Islet of Langerhans (tissue), 1 donor: ENCODE measurements around the gene RELN.

ENCODE experiments used
- FAIRE-seq: peaks from one replicate; lab custom pipeline; 2011; peaks lifted over from hg19 to GRCh38; lab: Jason Lieb, UNC

Gene RELN

DNA sequence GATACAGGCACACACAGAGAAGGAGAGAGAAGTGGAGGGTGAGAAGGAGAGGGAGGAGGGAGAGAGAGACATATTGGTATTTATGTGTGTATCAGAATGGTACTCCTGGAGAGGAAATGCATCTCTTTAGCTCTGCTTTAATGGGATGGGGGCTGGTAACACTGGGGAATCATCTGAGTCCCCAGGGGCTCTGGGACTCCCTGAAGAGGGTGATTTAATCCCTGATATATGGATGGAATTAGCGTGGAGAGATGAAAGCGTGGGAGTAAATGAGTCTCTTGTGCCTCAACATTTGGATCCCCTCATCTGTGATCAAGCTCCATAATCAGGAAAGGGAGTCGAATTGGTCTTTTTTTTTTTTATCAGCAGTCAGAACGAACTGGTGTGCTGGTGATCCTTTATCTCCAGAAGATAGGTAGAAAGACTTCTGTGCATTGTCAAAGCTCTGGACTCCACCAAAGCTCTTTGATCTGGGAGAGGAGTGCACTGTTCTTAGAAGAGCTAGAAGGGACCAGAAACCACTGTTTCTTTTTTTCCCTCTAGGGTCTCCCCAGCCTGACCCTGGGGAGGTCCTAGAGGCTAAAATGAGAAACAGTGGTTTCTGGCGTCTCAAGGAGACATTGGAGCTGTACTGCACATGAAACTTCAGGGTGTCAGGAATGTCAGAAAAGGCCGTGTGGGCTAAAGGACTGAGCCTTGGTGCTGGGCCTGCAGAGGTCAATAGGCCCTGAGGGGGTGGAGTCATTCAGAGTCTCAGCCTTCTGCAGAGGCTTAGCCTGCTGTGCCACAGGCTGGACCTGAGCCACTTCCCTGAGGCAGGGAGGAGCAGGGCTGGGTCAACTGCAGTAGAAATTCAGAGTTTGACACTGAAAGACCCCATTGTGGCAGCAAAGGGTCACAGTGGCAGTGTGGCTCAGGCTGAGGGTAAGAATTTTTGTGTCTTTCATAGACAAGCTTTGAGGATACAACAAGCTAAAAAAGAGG is 309.0 kb downstream of the RELN start:
- no peak for FAIRE-seq

DNA sequence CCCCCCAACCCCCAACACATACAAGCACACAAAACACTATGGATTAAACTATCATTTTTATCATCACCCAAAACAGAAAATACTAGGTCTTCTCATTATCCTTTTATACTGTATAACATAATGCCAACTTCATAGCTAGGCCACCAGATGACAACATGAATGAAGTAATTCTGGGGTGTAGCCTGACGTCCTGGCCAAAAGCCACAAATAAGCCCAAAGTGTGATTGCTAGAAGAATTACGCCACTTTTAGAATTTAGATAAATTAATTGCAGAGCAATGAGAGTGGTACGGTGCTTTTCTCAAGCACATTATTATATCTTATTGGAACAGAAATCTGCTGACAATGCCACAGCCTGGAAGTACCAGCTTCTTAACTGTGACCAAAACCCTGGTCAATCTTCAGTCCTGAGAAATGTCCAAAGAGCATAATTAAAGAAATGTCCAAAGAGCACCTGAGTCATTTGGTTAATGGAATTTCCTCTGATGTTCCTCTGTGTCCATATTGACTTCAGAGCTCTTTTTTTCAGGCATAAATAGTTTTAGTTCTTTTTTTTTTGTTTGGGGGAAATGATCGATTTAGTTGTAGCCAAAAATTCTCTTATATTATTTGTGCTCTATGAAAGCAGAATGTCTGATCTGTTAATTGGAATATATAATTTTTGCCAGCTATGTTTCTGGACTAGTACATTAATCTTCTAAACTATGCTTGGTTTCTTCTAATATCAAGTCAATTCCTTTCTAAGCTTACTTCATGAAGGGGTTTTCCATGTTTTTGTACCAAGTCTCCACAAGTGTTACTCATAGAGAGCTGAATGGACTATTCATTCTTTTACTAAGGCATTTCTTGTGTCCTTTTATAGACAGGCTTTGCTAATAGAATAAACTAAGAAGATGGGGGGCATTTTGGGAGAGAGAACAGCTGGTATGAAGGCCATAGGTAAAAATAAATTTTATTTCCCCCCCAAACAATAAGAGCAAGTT is 310.0 kb downstream of the RELN start:
- no peak for FAIRE-seq

DNA sequence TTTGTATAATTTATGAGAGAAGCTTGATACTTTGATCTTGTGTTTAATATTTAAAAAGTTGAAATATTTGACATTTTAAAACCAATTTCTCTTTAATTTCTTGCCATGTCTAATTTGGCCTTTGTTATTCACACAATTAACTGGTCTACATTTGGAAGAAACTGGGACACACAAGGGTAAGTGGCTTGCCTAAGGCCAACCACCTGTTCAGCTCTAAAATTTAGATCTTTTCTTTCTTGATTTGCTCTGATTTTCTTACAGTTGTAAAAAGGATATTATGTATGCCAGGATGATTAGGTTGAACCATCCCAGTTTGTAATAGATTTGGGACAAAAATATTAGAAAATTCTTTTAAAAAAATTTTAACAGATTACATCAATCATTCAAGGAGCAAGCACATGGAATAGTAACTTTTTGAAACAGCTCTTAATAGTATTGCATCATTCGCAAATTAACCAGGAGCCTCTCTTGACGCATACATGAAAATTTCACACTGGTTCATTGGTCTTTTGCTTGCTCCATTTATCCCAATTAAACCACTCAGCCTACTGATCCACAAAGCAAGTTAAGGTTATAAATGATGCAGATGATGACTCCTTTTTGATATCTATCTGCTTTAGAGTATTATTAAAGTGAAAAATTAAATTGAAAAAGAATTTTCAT is 321.0 kb downstream of the RELN start:
- peak; percentile 99 for FAIRE-seq

DNA sequence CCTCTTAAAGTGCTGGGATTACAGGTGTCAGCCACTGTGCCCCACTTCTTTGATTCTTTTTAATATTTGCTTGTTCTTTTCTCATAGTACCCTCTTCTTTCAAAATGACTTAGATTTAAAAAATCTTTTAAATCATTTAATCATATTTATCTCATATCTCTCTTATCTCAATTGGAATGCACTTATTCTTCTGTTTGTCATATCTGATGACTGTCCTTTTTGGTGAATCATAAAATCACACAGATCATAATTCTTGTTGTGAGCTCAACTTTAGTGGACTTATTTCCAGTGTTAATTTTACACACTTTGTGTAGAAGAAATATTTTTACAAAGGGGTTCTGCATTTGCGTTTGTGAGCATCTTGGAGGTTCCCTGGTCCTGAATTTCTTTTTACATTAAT is 323.1 kb downstream of the RELN start:
- FAIRE-seq, result no peak

DNA sequence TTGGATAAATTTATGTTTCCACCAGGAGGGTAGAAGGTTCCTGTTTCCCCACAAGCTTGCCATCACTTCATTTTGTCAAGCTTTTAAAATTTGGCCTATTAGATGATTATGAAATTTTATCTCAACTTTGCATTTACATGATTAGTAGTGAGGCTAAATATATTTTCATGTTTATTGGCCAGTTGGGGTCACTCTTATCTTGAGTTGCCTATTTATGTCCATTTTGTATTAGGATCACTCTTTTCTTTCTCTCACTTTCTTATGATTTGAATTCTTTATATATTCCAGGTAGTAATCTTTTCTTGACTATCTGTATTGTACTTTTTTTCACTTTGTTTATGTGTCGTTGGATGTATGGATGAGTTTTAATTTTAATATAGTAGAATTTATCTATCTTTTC is 324.9 kb downstream of the RELN start:
- peak; percentile 70 for FAIRE-seq

- peak; percentile 33 for FAIRE-seq
These were observed 328.7 kb downstream of the RELN start for GRCh38 chr7:103660455-103661371.

- FAIRE-seq, result no peak
These were observed 331.1 kb downstream of the RELN start for GRCh38 chr7:103658055-103659005.

GRCh38 chr7:103657474-103657894 is 332.0 kb downstream of the RELN start:
- no peak for FAIRE-seq

- FAIRE-seq, result no peak
These were observed 333.2 kb downstream of the RELN start for GRCh38 chr7:103656221-103656620.

DNA sequence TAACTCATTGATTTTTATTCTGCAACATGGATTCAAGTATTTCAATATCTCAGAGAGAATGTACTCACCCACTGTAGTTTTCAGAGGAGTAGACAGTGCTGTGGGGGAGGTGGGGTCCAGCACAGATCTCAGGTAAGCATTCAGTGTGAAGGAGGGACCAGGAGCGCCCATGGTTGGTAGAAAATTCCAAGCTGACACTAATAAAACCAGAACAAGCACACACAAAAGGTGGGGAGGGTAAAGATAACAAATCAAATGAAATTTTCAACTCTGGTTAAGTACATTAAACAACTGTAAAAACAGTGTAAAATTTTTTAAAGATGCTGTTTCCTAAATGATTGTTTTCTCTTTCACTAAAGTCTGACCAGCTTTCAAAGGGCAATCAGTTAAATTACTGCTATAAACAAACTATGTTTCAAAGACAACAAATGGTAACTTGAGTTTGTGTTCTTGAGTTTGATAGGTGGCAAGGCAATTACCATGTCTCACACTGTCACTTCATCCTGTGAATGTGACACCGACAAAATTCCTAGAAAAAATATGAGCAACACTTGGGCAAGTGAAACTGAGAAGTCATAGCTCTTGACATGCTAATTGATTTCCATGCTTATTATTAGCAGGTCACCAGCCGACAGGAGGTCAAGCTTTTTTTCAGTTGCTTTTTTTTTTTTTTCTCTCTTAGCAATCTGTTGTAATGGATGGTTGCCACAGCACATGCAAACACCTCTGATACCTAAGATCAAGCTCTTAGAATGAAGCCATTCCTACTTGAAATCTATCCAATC is 337.7 kb downstream of the RELN start:
- FAIRE-seq, result no peak

DNA sequence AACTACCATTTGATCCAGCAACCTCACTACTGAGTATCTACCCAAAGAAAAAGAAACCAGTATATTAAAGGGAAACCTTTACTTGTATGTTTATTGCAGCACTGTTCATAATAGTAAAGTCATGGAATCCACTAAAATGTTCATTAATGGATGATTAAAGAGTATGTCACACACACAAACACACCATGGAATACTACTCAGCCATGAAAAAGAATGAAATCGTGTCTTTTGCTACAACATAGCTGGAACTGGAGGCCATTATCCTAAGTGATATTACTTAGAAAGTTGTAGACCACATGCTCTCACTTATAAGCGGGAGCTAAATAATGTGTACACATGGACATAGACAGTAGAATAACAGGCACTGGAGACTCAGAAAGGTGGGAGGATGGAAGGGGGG is 340.4 kb downstream of the RELN start:
- FAIRE-seq, result no peak

DNA sequence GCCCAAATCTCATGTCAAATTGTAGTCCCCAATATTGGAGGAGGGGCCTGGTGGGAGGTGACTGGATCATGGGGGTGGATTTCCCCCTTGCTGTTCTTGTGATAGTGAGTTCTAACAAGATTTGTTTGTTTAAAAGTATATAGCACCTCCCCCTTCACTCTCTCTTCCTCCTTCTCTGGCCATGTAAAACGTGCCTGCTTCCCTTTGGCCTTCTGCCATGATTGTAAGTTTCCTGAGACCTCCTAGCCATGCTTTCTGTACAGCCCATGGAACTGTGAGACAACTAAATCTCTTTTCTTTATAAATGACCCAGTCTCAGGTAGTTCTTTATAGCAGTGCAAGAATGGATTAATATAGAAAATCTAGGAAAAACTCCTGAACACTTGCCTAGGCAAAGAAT is 341.3 kb downstream of the RELN start:
- FAIRE-seq, result no peak

- no peak for FAIRE-seq
These were observed 345.1 kb downstream of the RELN start for GRCh38 chr7:103644319-103644718.

DNA sequence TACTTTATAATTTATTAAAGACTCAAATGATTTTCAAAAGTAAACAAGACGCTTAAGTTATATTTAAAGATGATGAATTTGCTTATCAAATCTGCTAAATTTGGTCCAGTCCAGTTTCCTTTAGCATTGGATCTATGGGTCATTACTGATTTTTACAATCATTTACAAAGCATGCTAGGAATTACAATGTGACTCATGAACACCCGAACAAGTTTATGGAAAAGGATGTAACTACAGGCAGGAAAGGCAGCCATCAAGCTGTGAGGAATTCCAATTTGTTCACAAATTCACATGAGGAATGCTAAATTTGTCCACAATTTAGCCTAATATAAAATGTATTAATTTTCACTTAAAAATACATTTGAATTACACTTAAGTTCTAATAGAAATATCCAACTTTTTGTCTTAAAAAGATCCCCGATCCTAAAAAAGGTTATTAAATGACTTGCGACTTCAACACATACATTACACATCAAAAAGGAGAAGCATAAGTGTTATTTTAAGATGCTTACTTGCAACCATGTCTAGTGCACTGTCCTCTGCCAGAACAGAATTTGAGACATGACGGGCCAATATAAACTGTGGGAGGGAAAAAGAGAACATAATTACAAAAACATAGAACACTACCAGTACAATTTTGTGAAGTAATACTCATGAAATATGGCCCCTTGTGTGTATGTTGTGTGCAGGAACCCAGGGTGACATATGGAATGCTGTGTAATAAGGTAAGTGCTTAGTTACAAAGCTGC is 349.3 kb downstream of the RELN start:
- no peak for FAIRE-seq

- no peak for FAIRE-seq
These were observed 351.7 kb downstream of the RELN start for GRCh38 chr7:103637726-103638125.

- FAIRE-seq, result no peak
These were observed 352.4 kb downstream of the RELN start for GRCh38 chr7:103637094-103637493.

DNA sequence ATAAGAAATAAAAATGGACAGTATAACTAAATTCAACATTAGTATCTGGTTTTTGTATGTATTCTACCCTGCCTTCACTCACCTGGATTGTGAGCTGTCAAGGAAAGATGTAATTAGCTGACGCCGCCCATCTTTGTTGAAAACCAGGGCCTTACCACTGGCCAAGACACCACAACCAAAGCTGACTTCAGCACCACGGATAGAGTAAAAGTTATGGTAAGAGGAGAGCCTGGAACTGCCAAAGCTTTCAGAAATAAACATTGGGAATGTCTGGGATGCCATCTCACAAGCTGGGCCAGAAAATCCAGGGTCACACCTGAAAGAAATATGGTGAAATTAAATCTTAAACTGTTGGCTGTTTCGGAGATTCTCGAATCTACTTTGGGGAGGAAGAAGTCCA is 353.3 kb downstream of the RELN start:
- no peak for FAIRE-seq

DNA sequence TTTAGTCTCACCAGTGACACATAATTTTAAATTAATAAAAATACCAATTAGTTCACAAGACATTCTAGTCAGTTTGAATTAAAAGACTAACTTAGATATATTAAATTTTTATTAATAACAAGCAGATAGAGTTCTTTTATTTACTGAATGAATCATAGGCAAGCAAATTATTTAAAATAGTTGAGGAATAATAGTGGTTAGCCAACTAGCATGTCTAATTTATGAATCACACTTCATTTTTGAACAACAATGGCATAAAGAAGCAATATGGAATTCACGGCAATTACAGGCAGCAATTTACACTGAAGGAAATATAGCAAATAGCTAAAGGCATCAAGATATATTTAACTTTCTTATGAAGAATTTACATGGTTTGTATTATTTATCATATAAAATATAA is 356.5 kb downstream of the RELN start:
- peak; percentile 61 for FAIRE-seq
